H1 (cell line): Measurements from ENCODE around the gene SEPTIN2.

Source experiments
- CHD1 ChIP-seq: IDR thresholded peaks from 2 replicates; pipeline ENCODE4 v1.6.1; 2012; ENCODE audit warnings: low read depth, low read length, improper control_type of control experiment
- MAFK ChIP-seq: IDR thresholded peaks from 2 replicates; pipeline ENCODE4 v1.6.1; 2012; ENCODE audit warnings: low read depth, mild to moderate bottlenecking, improper control_type of control experiment, low read length
- POLR2A ChIP-seq, 2 experiments: IDR thresholded peaks; 1 replicate in 1 of 2; 2 replicates in 1 of 2; pipeline ENCODE4 v1.6.1; 2011; ENCODE audit warnings: low read depth in 2 of 2, low read length in 2 of 2, mild to moderate bottlenecking in 2 of 2; ENCODE audit errors: control extremely low read depth in 1 of 2
- RFX5 ChIP-seq: IDR thresholded peaks from 2 replicates; pipeline ENCODE4 v1.6.1; 2011; ENCODE audit warnings: low read depth, low read length, improper control_type of control experiment, borderline replicate concordance

DNA sequence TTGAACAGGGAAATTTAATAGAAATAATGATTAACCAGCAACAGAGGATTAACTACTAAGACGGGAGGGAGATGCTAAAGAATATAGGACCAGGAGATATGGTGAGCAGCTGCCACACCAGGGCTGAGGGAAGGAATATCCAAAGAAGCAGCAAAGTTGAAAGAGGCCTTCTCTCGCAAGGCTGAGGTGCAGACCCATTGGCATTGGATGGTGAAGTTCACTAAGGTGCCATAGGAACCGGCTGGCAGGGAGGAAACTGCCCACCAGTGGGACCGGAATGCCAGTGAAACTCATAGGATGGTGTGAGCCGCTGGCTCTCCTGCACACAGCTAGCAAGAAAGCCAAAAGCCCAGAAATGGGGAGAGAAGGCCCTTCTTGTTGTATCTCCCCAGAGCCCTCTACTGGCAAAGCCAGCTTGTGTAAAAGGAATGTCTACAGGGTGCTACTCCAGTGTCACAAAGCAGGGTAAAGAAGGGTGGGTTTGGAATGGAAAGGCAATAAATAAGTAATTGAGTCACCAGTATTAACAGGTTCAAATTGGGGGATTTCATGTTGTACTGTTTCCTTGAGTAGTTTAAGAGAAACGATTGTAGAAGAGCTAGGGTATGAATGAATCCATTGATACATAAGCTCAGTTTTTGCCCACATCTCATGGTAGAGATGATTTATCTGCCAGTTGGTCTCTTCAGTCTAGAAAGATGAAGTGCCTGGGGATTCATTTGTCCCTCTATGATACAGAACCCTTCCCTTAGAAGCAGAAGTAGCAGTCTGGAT lies 76.4 kb downstream of the SEPTIN2 start:
- TF ChIP-seq CHD1 (no peak), POLR2A (IDR thresholded peaks at IDR 0.05; ENCODE audit: control extremely low read depth in 1 of 2, low read depth in 2 of 2, low read length in 2 of 2) (no peak), MAFK (no peak), RFX5 (no peak)
